DND-41 (cell line): ENCODE data around the gene CFB.

Experiments
- ATAC-seq: fragments of 200-7000 bp; cut with Tn5 transposase; 3 replicates; pipeline ENCODE4 v1.9.1; 2021; ENCODE audit warnings: low read depth; ENCODE audit not compliant: insufficient read depth
- DNase-seq: peaks from one replicate; pipeline ENCODE4 v3.0.0-alpha.2; 2020
- H2AFZ ChIP-seq: 2 replicates; pipeline ENCODE4 v1.6.0; 2012; ENCODE audit warnings: low read depth, low read length
- H3K27ac ChIP-seq: 2 replicates; pipeline ENCODE4 v1.5.1; 2012; ENCODE audit warnings: low read length, inconsistent platforms
- H3K27me3 ChIP-seq: fragments of 200-600 bp; sonication (generic); 2 replicates; pipeline ENCODE4 v1.6.0; 2012; ENCODE audit warnings: low read length, mild to moderate bottlenecking, inconsistent platforms; ENCODE audit not compliant: insufficient read depth, poor library complexity
- H3K36me3 ChIP-seq: 2 replicates; pipeline ENCODE4 v1.5.1; 2012; ENCODE audit warnings: low read length, inconsistent platforms; ENCODE audit not compliant: insufficient read depth
- H3K4me1 ChIP-seq: 2 replicates; pipeline ENCODE4 v1.5.1; 2012; ENCODE audit warnings: mild to moderate bottlenecking, low read length; ENCODE audit not compliant: insufficient read depth
- H3K4me2 ChIP-seq: 2 replicates; pipeline ENCODE4 v1.6.0; 2012; ENCODE audit warnings: mild to moderate bottlenecking, moderate library complexity, low read length, inconsistent platforms; ENCODE audit not compliant: insufficient read depth
- H3K4me3 ChIP-seq, 2 experiments: fragments of 200-600 bp in 1 of 2; shearing (Covaris generic) in 1 of 2; 2 replicates each; pipeline ENCODE4 v1.5.1; 2012 to 2016; ENCODE audit warnings: inconsistent platforms in 2 of 2, low read length in 2 of 2, mild to moderate bottlenecking in 2 of 2, low read depth in 1 of 2, moderate library complexity in 1 of 2
- H3K79me2 ChIP-seq: 2 replicates; pipeline ENCODE4 v1.6.0; 2012; ENCODE audit warnings: low read length, inconsistent platforms; ENCODE audit not compliant: insufficient read depth
- H3K9ac ChIP-seq: 2 replicates; pipeline ENCODE4 v1.6.0; 2012; ENCODE audit warnings: low read depth, mild to moderate bottlenecking, inconsistent platforms, low read length, moderate library complexity
- H3K9me3 ChIP-seq: 2 replicates; pipeline ENCODE4 v1.5.1; 2012; ENCODE audit warnings: low read length, moderate library complexity, mild to moderate bottlenecking, inconsistent platforms; ENCODE audit not compliant: insufficient read depth, severe bottlenecking
- H4K20me1 ChIP-seq: 2 replicates; pipeline ENCODE4 v1.6.0; 2012; ENCODE audit warnings: low read length; ENCODE audit not compliant: insufficient read depth
- EZH2 ChIP-seq: IDR thresholded peaks from 3 replicates; pipeline ENCODE4 v1.6.1; 2012; ENCODE audit warnings: borderline replicate concordance, low read depth, mild to moderate bottlenecking, moderate library complexity, low read length, inconsistent platforms; ENCODE audit not compliant: severe bottlenecking
- TF ChIP-seq, protein P1 (sequence below): IDR thresholded peaks from 2 replicates; pipeline ENCODE4 v1.5.1; 2012; ENCODE audit warnings: borderline replicate concordance, low read length, moderate library complexity, mild to moderate bottlenecking; ENCODE audit not compliant: poor library complexity, severe bottlenecking; ENCODE audit errors: extremely low read depth

Gene CFB

DNA sequence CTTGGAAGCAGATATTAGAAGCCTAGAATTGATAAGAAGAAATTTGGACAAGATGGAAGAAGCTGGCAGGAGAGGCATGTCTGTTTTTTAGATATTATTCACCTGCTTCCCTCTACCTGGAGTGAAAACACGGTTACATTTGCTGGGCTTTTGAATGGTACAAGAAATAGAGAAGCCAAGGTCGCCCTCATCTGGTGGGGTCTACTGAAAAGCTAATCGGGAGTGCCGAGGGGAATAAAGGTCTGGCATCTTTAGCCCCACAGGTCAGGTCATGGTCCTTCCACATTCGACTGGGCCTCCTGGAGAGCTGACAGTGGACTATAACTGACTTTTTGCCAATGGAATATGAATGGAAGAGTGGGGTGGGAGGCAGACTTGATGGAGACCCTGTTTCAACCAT is 23.0 kb upstream of the CFB start:
- H3K27me3 ChIP-seq = peaks cover 3% of the 10 kb centered on the region
- H3K4me1 ChIP-seq = no peaks in the 10 kb centered on the region
- ATAC-seq (peak; percentile 56), DNase-seq (peak; percentile 35)
- no peak overlapping the region for H3K4me3 ChIP-seq
- H3K27ac ChIP-seq = no peak overlapping the region
- H3K9ac ChIP-seq = no peak overlapping the region
- peak overlapping the region; percentile 52 for H2AFZ ChIP-seq
- H3K79me2 ChIP-seq = no peaks in the 10 kb centered on the region
- no peaks in the 10 kb centered on the region for H4K20me1 ChIP-seq
- no peaks in the 10 kb centered on the region for H3K36me3 ChIP-seq
- no peak overlapping the region for H3K4me2 ChIP-seq
- TF ChIP-seq, protein P1, sequence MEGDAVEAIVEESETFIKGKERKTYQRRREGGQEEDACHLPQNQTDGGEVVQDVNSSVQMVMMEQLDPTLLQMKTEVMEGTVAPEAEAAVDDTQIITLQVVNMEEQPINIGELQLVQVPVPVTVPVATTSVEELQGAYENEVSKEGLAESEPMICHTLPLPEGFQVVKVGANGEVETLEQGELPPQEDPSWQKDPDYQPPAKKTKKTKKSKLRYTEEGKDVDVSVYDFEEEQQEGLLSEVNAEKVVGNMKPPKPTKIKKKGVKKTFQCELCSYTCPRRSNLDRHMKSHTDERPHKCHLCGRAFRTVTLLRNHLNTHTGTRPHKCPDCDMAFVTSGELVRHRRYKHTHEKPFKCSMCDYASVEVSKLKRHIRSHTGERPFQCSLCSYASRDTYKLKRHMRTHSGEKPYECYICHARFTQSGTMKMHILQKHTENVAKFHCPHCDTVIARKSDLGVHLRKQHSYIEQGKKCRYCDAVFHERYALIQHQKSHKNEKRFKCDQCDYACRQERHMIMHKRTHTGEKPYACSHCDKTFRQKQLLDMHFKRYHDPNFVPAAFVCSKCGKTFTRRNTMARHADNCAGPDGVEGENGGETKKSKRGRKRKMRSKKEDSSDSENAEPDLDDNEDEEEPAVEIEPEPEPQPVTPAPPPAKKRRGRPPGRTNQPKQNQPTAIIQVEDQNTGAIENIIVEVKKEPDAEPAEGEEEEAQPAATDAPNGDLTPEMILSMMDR = peak; percentile 60
- no peak for TF ChIP-seq EZH2
- H3K9me3 ChIP-seq = no peaks in the 10 kb centered on the region

DNA sequence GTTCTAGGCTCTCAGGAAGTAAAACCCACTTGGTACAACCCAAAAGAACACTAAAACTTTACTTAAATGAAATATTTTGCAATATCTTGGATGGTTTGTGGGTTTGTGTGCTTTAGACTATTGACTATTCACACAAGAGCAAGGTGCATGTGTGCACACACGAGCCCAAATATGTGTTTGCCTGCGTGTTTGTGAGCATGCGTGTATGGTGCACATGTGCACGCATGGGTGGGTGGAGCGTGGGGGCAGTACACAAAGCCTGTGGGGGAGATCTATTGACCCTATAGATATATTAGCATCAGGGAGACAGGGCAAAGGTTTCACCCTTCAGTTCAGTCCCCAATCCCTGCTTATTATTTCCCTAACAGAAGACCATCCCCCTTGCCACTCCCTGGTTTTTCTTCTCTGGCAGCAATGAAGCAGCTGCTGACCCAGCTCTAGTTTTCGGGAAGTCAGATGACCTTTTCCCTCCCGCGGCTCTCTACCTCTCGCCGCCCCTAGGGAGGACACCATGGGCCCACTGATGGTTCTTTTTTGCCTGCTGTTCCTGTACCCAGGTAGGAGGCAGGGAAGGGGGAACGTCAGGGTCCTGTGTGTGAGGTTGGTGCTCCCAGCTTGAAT is 18.5 kb upstream of the CFB start, which contains the start of gene C2:
Gene C2 (plus strand): TSS at position 476 of the 621 bp plus-strand sequence. CDS start 36 bp downstream, at position 512.
- Histone ChIP-seq H3K4me1 (no peaks in the 10 kb centered on the region), H2AFZ (no peak within 1 kb of the TSS), H3K27me3 (peaks cover 3% of the 10 kb centered on the region), H3K27ac (no peak within 1 kb of the TSS), H3K4me2 (no peak within 1 kb of the TSS), H4K20me1 (no peaks in the 10 kb centered on the region), H3K9me3 (no peaks in the 10 kb centered on the region), H3K36me3 (no peaks in the 10 kb centered on the region), H3K9ac (no peak within 1 kb of the TSS), H3K4me3 (no peak within 1 kb of the TSS), H3K79me2 (no peaks in the 10 kb centered on the region)
- TF ChIP-seq, protein P1 = no peak
- DNase-seq (no peak), ATAC-seq (no peak)

DNA sequence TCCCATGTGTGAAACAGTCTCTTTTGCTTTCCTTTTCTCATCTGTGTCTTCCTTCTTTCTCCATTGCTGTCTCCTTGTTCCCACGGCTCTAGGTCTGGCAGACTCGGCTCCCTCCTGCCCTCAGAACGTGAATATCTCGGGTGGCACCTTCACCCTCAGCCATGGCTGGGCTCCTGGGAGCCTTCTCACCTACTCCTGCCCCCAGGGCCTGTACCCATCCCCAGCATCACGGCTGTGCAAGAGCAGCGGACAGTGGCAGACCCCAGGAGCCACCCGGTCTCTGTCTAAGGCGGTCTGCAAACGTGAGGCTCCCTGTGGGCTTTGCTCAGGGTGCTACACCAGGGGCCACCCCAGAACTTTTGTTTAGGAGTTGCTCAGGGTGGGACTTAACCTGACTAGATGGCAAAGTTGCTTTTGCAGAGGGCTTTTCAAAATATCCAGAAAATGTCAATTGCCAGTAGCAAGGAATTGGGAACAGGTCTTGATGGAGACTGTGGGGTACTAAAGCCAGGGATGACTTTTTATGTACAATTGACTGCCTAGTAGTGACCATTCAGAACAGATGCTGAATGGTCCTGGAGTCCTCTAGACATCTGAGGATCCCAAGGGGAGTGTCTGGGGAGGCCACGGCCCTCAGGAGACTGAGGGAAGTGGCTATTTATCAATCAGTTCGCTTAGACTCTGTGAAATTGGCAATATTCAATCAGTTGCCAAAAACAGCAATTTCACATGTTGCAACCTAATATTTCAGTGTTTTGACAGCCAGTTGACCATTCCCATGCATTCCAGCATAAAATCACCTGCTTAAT is 17.8 kb upstream of the CFB start:
- no peaks in the 10 kb centered on the region for H3K9me3 ChIP-seq
- H3K36me3 ChIP-seq = no peaks in the 10 kb centered on the region
- no peak overlapping the region for H3K4me3 ChIP-seq
- DNase-seq (no peak), ATAC-seq (no peak)
- no peaks in the 10 kb centered on the region for H3K4me1 ChIP-seq
- TF ChIP-seq, protein P1 = no peak
- TF ChIP-seq EZH2 = no peak
- H3K27me3 ChIP-seq = peaks cover 3% of the 10 kb centered on the region
- no peak overlapping the region for H2AFZ ChIP-seq
- H4K20me1 ChIP-seq = no peaks in the 10 kb centered on the region
- no peak overlapping the region for H3K9ac ChIP-seq
- no peak overlapping the region for H3K4me2 ChIP-seq
- H3K79me2 ChIP-seq = no peaks in the 10 kb centered on the region
- H3K27ac ChIP-seq = no peak overlapping the region
